Panc1 (cell line): Measurements from ENCODE around the gene DDX28. TPM values are rescaled to one million over a fixed set of nuclear protein-coding genes. Genes with fewer than 3 reads are reported as not detected.

Source experiments
- ATAC-seq: fragments of 200-7000 bp; cut with Tn5 transposase; 2 replicates; pipeline ENCODE4 v1.9.1; 2020; ENCODE audit warnings: mild to moderate bottlenecking, moderate library complexity
- BruUV-seq: library from RNA; stranded (reverse); fragments of 400-500 nt; replicated peaks from 2 replicates; lab custom pipeline; 2021; lab: Mats Ljungman, UMichigan
- CTCF ChIA-PET: fragments of 300-600 bp; sonication (Branson Sonifier 250); formaldehyde crosslinking; loops from one replicate; lab custom pipeline; 2022; ENCODE audit warnings: antibody characterized with exemption; lab: Charles Lee
- POLR2A ChIA-PET: fragments of 300-600 bp; sonication (Branson Sonifier 250); formaldehyde crosslinking; loops from one replicate; lab custom pipeline; 2022; ENCODE audit warnings: antibody characterized with exemption; lab: Charles Lee
- DNase-seq: peaks from one replicate; pipeline ENCODE4 v3.0.0-alpha.2; 2010; ENCODE audit warnings: low read depth, low spot score
- H3K27ac ChIP-seq: 2 replicates; pipeline ENCODE4 v1.5.1; 2011; ENCODE audit warnings: mild to moderate bottlenecking, low read length, inconsistent platforms
- H3K27me3 ChIP-seq: fragments of 200-500 bp; sonication (Bioruptor generic); 2 replicates; pipeline ENCODE4 v1.6.0; 2014; ENCODE audit warnings: low read length, inconsistent platforms; ENCODE audit not compliant: control insufficient read depth, insufficient read depth
- H3K36me3 ChIP-seq: fragments of 200-500 bp; sonication (Bioruptor generic); 2 replicates; pipeline ENCODE4 v1.5.1; 2014; ENCODE audit warnings: inconsistent platforms, mild to moderate bottlenecking, low read length, moderate library complexity; ENCODE audit not compliant: control insufficient read depth, insufficient read depth
- H3K4me1 ChIP-seq: 2 replicates; pipeline ENCODE4 v1.5.1; 2011; ENCODE audit warnings: inconsistent platforms, mild to moderate bottlenecking, low read length, moderate library complexity; ENCODE audit not compliant: control insufficient read depth, insufficient read depth
- H3K4me3 ChIP-seq, 2 experiments: 2 replicates each; pipeline ENCODE4 v1.5.1; 2011 to 2012; ENCODE audit warnings: low read depth in 2 of 2, low read length in 2 of 2, mild to moderate bottlenecking in 2 of 2, inconsistent platforms in 1 of 2, moderate library complexity in 1 of 2
- H3K9me3 ChIP-seq: fragments of 200-500 bp; sonication (Bioruptor generic); 2 replicates; pipeline ENCODE4 v1.5.1; 2014; ENCODE audit warnings: low read depth, mild to moderate bottlenecking, inconsistent platforms, low read length, moderate library complexity; ENCODE audit not compliant: control insufficient read depth, insufficient read depth
- POLR2AphosphoS5 ChIP-seq: IDR thresholded peaks from 2 replicates; pipeline ENCODE4 v1.6.1; 2012; ENCODE audit warnings: mild to moderate bottlenecking, low read depth, low read length, moderate library complexity
- SIN3A ChIP-seq: IDR thresholded peaks from 2 replicates; pipeline ENCODE4 v1.6.1; 2012; ENCODE audit warnings: low read depth, mild to moderate bottlenecking, low read length, moderate library complexity, borderline replicate concordance; ENCODE audit not compliant: insufficient read depth
- TCF7L2 ChIP-seq: IDR thresholded peaks from 2 replicates; pipeline ENCODE4 v1.6.1; 2011; ENCODE audit warnings: mild to moderate bottlenecking, low read depth, low read length, inconsistent platforms
- in situ Hi-C: cut with HindIII; loops from 2 replicates; pipeline ENCODE4 v1.10.0; 2016; ENCODE audit warnings: low sequenced_read_pairs, low pct_unique_long_range_greater_than_20kb
- intact Hi-C: fragments of 100-400 bp; cut with micrococcal nuclease; formaldehyde crosslinking; loops from one replicate; pipeline ENCODE4 v1.10.0; 2022; ENCODE audit not compliant: unreplicated experiment
- total RNA-seq: library from RNA; stranded (reverse); gene quantifications from one replicate; pipeline ENCODE4 v1.2.1, GENCODE V29; 2021; ENCODE audit not compliant: unreplicated experiment
- TF ChIP-seq, protein P1 (sequence below), 2 experiments: IDR thresholded peaks; 2 replicates each; pipeline ENCODE4 v1.6.1; 2011 to 2012; ENCODE audit warnings: low read depth in 2 of 2, control low read depth in 1 of 2, low read length in 1 of 2, mild to moderate bottlenecking in 1 of 2, moderate library complexity in 1 of 2; ENCODE audit not compliant: insufficient read depth in 1 of 2
- TF ChIP-seq, protein P2 (sequence below): fragments of 450-650 bp; IDR thresholded peaks from 2 replicates; pipeline ENCODE4 v1.5.1; 2017; ENCODE audit warnings: mild to moderate bottlenecking

Gene DDX28
- total RNA-seq, 1 experiment from 2014 or later, result 8.4 TPM

DNA sequence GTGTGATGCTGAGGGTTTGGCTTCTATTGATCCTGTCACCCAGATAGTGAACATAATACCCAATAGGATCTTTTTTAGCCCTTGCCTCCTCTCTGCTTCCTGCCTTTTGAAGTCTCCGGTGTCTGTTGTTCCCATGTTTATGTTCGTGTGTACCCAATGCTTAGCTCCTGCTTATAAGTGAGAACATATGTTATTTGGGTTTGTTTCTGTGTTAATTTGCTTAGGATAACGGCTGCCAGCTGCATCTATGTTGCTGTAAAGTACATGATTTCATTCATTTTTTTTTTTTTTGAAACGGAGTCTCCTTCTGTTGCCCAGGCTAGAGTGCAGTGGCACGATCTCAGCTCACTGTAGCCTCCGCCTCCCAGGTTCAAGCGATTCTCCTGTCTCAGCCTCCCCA, 23.1 kb upstream of the DDX28 start:
- no TSS peak for BruUV-seq
- in situ Hi-C loops (no loop called here), intact Hi-C loops (no loop called here)
- DNase-seq (no peak), ATAC-seq (no peak)
- no peaks in the 10 kb centered on the region for H3K9me3 ChIP-seq
- ChIA-PET CTCF (no interaction called here), POLR2A (no interaction called here)
- H3K4me3 ChIP-seq, result no peak overlapping the region
- no peaks in the 10 kb centered on the region for H3K4me1 ChIP-seq
- H3K27me3 ChIP-seq, result no peaks in the 10 kb centered on the region
- H3K27ac ChIP-seq, result no peak overlapping the region
- no peaks in the 10 kb centered on the region for H3K36me3 ChIP-seq
- TF ChIP-seq, protein P1, sequence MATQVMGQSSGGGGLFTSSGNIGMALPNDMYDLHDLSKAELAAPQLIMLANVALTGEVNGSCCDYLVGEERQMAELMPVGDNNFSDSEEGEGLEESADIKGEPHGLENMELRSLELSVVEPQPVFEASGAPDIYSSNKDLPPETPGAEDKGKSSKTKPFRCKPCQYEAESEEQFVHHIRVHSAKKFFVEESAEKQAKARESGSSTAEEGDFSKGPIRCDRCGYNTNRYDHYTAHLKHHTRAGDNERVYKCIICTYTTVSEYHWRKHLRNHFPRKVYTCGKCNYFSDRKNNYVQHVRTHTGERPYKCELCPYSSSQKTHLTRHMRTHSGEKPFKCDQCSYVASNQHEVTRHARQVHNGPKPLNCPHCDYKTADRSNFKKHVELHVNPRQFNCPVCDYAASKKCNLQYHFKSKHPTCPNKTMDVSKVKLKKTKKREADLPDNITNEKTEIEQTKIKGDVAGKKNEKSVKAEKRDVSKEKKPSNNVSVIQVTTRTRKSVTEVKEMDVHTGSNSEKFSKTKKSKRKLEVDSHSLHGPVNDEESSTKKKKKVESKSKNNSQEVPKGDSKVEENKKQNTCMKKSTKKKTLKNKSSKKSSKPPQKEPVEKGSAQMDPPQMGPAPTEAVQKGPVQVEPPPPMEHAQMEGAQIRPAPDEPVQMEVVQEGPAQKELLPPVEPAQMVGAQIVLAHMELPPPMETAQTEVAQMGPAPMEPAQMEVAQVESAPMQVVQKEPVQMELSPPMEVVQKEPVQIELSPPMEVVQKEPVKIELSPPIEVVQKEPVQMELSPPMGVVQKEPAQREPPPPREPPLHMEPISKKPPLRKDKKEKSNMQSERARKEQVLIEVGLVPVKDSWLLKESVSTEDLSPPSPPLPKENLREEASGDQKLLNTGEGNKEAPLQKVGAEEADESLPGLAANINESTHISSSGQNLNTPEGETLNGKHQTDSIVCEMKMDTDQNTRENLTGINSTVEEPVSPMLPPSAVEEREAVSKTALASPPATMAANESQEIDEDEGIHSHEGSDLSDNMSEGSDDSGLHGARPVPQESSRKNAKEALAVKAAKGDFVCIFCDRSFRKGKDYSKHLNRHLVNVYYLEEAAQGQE (IDR thresholded peaks at IDR 0.05; ENCODE audit: insufficient read depth in 1 of 2, low read depth in 2 of 2, low read length in 1 of 2), result no peak
- TF ChIP-seq, protein P2, sequence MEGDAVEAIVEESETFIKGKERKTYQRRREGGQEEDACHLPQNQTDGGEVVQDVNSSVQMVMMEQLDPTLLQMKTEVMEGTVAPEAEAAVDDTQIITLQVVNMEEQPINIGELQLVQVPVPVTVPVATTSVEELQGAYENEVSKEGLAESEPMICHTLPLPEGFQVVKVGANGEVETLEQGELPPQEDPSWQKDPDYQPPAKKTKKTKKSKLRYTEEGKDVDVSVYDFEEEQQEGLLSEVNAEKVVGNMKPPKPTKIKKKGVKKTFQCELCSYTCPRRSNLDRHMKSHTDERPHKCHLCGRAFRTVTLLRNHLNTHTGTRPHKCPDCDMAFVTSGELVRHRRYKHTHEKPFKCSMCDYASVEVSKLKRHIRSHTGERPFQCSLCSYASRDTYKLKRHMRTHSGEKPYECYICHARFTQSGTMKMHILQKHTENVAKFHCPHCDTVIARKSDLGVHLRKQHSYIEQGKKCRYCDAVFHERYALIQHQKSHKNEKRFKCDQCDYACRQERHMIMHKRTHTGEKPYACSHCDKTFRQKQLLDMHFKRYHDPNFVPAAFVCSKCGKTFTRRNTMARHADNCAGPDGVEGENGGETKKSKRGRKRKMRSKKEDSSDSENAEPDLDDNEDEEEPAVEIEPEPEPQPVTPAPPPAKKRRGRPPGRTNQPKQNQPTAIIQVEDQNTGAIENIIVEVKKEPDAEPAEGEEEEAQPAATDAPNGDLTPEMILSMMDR, result no peak
- TF ChIP-seq POLR2AphosphoS5, result no peak
- no peak for TF ChIP-seq TCF7L2
- TF ChIP-seq SIN3A, result no peak

DNA sequence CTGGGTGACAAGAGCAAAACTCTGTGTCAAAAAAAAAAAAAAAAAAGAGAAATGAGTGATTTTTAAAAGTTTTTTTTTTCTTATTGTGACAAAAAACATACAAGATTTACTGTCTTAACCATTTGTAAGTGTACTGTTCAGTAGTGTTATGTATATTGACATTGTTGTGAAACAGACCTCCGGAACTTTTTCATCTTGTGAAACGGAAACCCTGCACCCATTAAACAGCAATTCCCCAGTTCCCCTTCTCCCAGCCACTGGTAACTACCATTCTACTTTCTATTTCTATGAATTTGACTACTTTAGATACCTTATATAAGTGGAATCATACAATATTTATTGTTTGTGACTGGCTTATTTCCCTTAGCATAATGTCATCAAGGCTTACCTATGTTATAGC, 18.8 kb upstream of the DDX28 start:
- Histone ChIP-seq H3K36me3 (no peaks in the 10 kb centered on the region), H3K4me3 (no peak overlapping the region), H3K9me3 (no peaks in the 10 kb centered on the region), H3K27ac (no peak overlapping the region), H3K4me1 (no peaks in the 10 kb centered on the region), H3K27me3 (no peaks in the 10 kb centered on the region)
- ATAC-seq (no peak), DNase-seq (no peak)
- intact Hi-C loops, result loop anchor here (5.0 kb wide), 1 partner anchor 49 kb away; no protein-coding TSS in a partner anchor
- TF ChIP-seq POLR2AphosphoS5 (no peak), TCF7L2 (no peak), SIN3A (no peak)
- TF ChIP-seq, protein P2, result no peak
- TF ChIP-seq, protein P1 (IDR thresholded peaks at IDR 0.05; ENCODE audit: insufficient read depth in 1 of 2, low read depth in 2 of 2, low read length in 1 of 2), result no peak
- in situ Hi-C loops, result no loop called here
- ChIA-PET POLR2A (no interaction called here), CTCF (no interaction called here)
- no TSS peak for BruUV-seq
